PC-9 (cell line): ENCODE results near the gene NAGS. TPM values are rescaled to one million over a fixed set of nuclear protein-coding genes. Genes with fewer than 3 reads are reported as not detected.

ENCODE experiments used
- BruUV-seq: library from RNA; stranded (reverse); fragments of 400-500 nt; replicated peaks from 2 replicates; lab custom pipeline; 2021; lab: Mats Ljungman, UMichigan
- CTCF ChIA-PET: fragments of 300-600 bp; sonication (Branson Sonifier 250); formaldehyde crosslinking; loops from one replicate; lab custom pipeline; 2022; ENCODE audit warnings: antibody characterized with exemption; lab: Charles Lee
- POLR2A ChIA-PET: fragments of 300-600 bp; sonication (Branson Sonifier 250); formaldehyde crosslinking; loops from one replicate; lab custom pipeline; 2022; ENCODE audit warnings: antibody characterized with exemption; ENCODE audit not compliant: unreplicated experiment; lab: Charles Lee
- DNase-seq, 2 experiments: peaks; one replicate each; pipeline versions ENCODE4 v3.0.0 to v3.0.0-alpha.2; 2015 to 2022; ENCODE audit warnings: mixed read lengths in 1 of 2
- H2AFZ ChIP-seq: fragments of 200-600 bp; sonication (generic); 2 replicates; pipeline ENCODE4 v1.8.1; 2017; ENCODE audit warnings: antibody characterized with exemption
- H3F3A ChIP-seq: fragments of 200-600 bp; sonication (generic); 2 replicates; pipeline ENCODE4 v1.8.1; 2017; ENCODE audit warnings: antibody characterized with exemption, mild to moderate bottlenecking, low read depth; ENCODE audit not compliant: insufficient read depth
- H3K27ac ChIP-seq: fragments of 200-600 bp; sonication (generic); 2 replicates; pipeline ENCODE4 v1.6.1; 2016; ENCODE audit warnings: mixed run types
- H3K27me3 ChIP-seq: fragments of 200-600 bp; sonication (generic); 2 replicates; pipeline ENCODE4 v1.6.1; 2016; ENCODE audit warnings: low read depth, mixed run types; ENCODE audit not compliant: insufficient read depth
- H3K36me3 ChIP-seq: fragments of 200-600 bp; sonication (generic); 2 replicates; pipeline ENCODE4 v1.6.1; 2016; ENCODE audit warnings: low read depth, mixed run types
- H3K4me1 ChIP-seq: fragments of 200-600 bp; sonication (generic); replicated peaks from 2 replicates; pipeline ENCODE4 v1.6.1; 2016; ENCODE audit warnings: mixed run types; ENCODE audit not compliant: insufficient read depth
- H3K4me2 ChIP-seq: fragments of 200-600 bp; sonication (generic); 2 replicates; pipeline ENCODE4 v1.6.1; 2017; ENCODE audit warnings: mixed run types
- H3K4me3 ChIP-seq: fragments of 200-600 bp; sonication (generic); 2 replicates; pipeline ENCODE4 v1.6.1; 2016; ENCODE audit warnings: mixed run types
- H3K79me2 ChIP-seq: fragments of 200-600 bp; sonication (generic); 2 replicates; pipeline ENCODE4 v1.6.1; 2017; ENCODE audit warnings: low read depth, mixed run types
- H3K9me2 ChIP-seq: fragments of 200-600 bp; sonication (generic); 2 replicates; pipeline ENCODE4 v1.8.1; 2017; ENCODE audit warnings: mild to moderate bottlenecking; ENCODE audit not compliant: insufficient read depth
- H3K9me3 ChIP-seq: fragments of 200-600 bp; sonication (generic); 2 replicates; pipeline ENCODE4 v1.8.1; 2016; ENCODE audit warnings: low read depth; ENCODE audit not compliant: insufficient read depth
- H4K20me1 ChIP-seq: fragments of 200-600 bp; sonication (generic); 2 replicates; pipeline ENCODE4 v1.8.1; 2017; ENCODE audit not compliant: insufficient read depth
- EZH2 ChIP-seq: fragments of 200-600 bp; sonication (generic); IDR thresholded peaks from 2 replicates; pipeline ENCODE4 v1.8.0; 2017; ENCODE audit warnings: antibody characterized with exemption, low read depth
- intact Hi-C: fragments of 100-400 bp; cut with micrococcal nuclease; formaldehyde crosslinking; loops from one replicate; pipeline ENCODE4 v1.10.0; 2022; ENCODE audit not compliant: unreplicated experiment
- total RNA-seq: library from RNA; stranded (reverse); gene quantifications from 2 replicates; pipeline ENCODE4 v1.2.3, GENCODE V29; 2021
- TF ChIP-seq, protein P1 (sequence below): fragments of 200-600 bp; sonication (generic); conservative IDR thresholded peaks from 2 replicates; pipeline ENCODE4 v1.6.1; 2017; ENCODE audit warnings: mixed run types, antibody characterized with exemption, mild to moderate bottlenecking, moderate library complexity

NAGS gene
- total RNA-seq, 1 experiment from 2014 or later: 1.0 TPM

DNA sequence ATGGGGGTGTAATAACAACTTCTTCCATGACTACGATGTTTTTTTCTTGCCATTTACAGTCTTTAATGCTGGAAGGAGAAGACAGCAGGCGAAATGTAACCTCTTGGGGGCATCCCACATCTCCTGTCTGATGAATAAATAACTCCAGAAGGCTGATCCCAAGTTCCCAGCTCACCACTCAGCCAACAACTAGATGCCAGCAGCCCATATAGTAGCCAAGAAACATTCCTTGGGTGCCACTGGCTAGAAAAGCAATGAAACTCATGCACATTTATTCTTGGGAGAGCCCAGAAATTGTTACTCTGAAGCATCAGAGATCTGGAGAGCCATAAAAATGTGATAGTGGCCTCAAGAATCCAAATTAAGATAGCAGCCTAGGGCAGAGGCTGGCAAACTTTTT, 33.0 kb downstream of the NAGS start:
- H3K4me2 ChIP-seq: no peak overlapping the region
- no peak for DNase-seq
- ChIA-PET CTCF (no interaction called here), POLR2A (no interaction called here)
- H3K9me2 ChIP-seq: no peaks in the 10 kb centered on the region
- H3K27me3 ChIP-seq: no peaks in the 10 kb centered on the region
- no peaks in the 10 kb centered on the region for H3K9me3 ChIP-seq
- no peak overlapping the region for H3K4me3 ChIP-seq
- peaks cover 28% of the 10 kb centered on the region for H3K79me2 ChIP-seq
- H3K27ac ChIP-seq: no peak overlapping the region
- H3K36me3 ChIP-seq: peaks cover 13% of the 10 kb centered on the region; the same call in 1 of the 2 replicates
- H3K4me1 ChIP-seq: no peaks in the 10 kb centered on the region
- no peak overlapping the region for H2AFZ ChIP-seq
- H4K20me1 ChIP-seq: peaks cover 35% of the 10 kb centered on the region
- intact Hi-C loops: no loop called here
- peaks cover 14% of the 10 kb centered on the region; the same call in 1 of the 2 replicates for H3F3A ChIP-seq
- BruUV-seq: no TSS peak
- TF ChIP-seq, protein P1, sequence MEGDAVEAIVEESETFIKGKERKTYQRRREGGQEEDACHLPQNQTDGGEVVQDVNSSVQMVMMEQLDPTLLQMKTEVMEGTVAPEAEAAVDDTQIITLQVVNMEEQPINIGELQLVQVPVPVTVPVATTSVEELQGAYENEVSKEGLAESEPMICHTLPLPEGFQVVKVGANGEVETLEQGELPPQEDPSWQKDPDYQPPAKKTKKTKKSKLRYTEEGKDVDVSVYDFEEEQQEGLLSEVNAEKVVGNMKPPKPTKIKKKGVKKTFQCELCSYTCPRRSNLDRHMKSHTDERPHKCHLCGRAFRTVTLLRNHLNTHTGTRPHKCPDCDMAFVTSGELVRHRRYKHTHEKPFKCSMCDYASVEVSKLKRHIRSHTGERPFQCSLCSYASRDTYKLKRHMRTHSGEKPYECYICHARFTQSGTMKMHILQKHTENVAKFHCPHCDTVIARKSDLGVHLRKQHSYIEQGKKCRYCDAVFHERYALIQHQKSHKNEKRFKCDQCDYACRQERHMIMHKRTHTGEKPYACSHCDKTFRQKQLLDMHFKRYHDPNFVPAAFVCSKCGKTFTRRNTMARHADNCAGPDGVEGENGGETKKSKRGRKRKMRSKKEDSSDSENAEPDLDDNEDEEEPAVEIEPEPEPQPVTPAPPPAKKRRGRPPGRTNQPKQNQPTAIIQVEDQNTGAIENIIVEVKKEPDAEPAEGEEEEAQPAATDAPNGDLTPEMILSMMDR: no peak
- TF ChIP-seq EZH2: no peak

DNA sequence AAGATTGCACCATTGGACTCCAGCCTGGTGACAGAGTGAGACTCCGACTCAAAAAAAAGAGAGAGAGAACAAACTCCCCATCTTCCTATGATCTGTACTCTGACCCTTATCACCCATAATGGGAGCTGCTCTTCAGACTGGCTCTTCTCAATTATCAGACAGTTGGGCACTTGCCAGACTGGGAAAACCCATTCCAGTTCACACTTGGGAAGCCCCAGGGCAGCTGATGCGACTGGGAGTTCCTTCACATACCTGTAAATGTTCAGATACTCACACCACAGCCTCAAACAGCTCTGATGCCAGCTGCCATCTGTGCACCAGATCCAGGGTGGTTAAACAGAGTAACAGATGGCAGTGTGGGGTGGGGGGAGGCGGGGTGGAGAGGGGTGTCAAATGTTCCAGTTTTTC, 34.2 kb downstream of the NAGS start:
- Histone ChIP-seq H3K27ac (no peak overlapping the region), H3F3A (peaks cover 18% of the 10 kb centered on the region; the same call in 1 of the 2 replicates), H3K27me3 (no peaks in the 10 kb centered on the region), H3K4me1 (no peaks in the 10 kb centered on the region), H2AFZ (no peak overlapping the region), H3K4me3 (no peak overlapping the region), H3K79me2 (peaks cover 36% of the 10 kb centered on the region), H3K9me2 (no peaks in the 10 kb centered on the region), H4K20me1 (peaks cover 45% of the 10 kb centered on the region), H3K36me3 (peaks cover 12% of the 10 kb centered on the region; the same call in 1 of the 2 replicates), H3K4me2 (no peak overlapping the region), H3K9me3 (no peaks in the 10 kb centered on the region)
- no TSS peak for BruUV-seq
- intact Hi-C loops: no loop called here
- ChIA-PET CTCF (no interaction called here), POLR2A (no interaction called here)
- no peak for TF ChIP-seq EZH2
- TF ChIP-seq, protein P1: no peak
- no peak for DNase-seq

DNA sequence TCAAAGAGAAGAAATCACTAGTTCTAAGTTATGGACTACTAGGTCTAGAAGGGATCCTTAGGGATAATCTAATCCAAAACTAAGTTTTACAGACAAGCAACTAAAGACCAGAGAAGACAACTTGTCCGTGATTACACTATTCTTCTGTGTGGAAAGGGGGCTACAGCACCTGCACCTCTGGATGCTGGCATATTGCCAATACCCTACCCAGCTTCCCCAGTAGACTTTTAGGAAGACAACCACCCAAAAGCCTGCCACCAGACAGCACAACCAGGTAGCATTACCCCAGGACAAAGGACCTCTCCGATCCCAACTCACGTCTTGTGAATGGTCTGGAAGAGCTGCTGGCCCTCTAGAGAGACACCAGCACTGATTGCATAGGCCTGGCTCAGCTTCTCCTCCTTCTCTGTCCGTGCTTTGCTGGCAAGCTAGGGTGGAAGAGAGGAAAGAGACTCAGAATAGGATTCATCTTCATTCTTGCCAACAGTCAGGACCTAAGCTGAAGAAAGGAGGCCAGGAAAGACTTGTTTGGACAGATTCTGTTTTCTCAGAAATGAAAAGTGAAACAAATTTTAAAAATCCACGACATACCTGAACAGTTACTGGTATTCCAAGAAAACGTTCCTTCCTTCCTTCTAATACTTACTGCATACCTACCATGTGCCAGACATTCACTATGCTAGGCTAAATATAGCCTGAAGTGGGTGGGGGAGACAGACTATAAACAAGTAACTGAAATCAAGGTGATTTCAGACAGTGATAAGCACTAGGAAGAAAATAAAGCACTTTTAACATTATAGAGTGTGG, 35.6 kb downstream of the NAGS start:
- POLR2A ChIA-PET: no interaction called here
- peaks cover 49% of the 10 kb centered on the region for H3K79me2 ChIP-seq
- TF ChIP-seq, protein P1: no peak
- TF ChIP-seq EZH2: no peak
- no peaks in the 10 kb centered on the region for H3K27me3 ChIP-seq
- no peaks in the 10 kb centered on the region for H3K9me2 ChIP-seq
- H3K36me3 ChIP-seq: peaks cover 7% of the 10 kb centered on the region; the same call in 1 of the 2 replicates
- no peaks in the 10 kb centered on the region for H3K4me1 ChIP-seq
- no peak overlapping the region for H3K4me3 ChIP-seq
- H3K27ac ChIP-seq: no peak overlapping the region
- H2AFZ ChIP-seq: no peak overlapping the region
- no peak for DNase-seq
- no peak overlapping the region for H3K4me2 ChIP-seq
- CTCF ChIA-PET: no interaction called here
- intact Hi-C loops: no loop called here
- no peaks in the 10 kb centered on the region for H3K9me3 ChIP-seq
- peaks cover 29% of the 10 kb centered on the region for H3F3A ChIP-seq
- BruUV-seq: no TSS peak
- H4K20me1 ChIP-seq: peaks cover 58% of the 10 kb centered on the region
